COLO668 (cell line): Measurements from ENCODE around the gene DCTN3.

ENCODE experiments used
- DNase-seq: peaks from one replicate; lab custom pipeline; 2025; ENCODE audit not compliant: unreplicated experiment; lab: John Stamatoyannopoulos, UW

Gene DCTN3

DNA sequence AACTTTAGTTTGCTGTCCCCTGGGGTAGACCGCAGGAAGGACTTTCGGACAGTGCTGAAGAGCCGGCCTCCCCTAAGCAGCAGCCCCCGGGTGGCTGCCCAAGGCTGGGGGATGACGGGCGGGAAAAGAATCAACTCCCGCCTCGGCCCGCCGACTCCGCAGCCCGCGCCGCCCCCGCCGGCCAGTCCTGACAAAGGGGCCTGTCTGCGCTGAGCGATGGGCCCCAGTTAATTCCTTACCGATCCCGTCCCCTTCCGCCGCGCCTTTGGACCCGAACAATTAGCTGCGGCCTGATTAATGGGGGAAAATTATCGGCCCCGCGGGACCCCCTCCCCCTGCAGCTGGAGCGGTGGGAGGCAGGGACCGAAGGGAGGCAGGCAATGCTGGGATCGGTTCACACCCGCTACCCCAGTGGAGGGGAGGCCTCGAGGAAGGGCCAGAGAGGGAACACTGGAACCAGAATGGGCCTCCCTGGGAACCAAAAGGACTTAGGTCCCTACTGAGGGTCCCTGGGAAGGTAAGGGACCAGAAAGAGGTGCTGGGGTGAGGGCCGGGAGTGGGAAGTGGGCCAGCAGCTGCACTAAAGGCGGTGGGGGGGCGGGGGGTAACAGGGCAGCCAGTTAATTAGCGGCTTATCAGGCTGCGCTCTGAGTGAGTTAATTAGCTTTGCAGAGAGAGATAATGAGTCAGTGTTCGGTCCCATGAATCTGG, 4.3 kb upstream of the DCTN3 start:
- no peak for DNase-seq

DNA sequence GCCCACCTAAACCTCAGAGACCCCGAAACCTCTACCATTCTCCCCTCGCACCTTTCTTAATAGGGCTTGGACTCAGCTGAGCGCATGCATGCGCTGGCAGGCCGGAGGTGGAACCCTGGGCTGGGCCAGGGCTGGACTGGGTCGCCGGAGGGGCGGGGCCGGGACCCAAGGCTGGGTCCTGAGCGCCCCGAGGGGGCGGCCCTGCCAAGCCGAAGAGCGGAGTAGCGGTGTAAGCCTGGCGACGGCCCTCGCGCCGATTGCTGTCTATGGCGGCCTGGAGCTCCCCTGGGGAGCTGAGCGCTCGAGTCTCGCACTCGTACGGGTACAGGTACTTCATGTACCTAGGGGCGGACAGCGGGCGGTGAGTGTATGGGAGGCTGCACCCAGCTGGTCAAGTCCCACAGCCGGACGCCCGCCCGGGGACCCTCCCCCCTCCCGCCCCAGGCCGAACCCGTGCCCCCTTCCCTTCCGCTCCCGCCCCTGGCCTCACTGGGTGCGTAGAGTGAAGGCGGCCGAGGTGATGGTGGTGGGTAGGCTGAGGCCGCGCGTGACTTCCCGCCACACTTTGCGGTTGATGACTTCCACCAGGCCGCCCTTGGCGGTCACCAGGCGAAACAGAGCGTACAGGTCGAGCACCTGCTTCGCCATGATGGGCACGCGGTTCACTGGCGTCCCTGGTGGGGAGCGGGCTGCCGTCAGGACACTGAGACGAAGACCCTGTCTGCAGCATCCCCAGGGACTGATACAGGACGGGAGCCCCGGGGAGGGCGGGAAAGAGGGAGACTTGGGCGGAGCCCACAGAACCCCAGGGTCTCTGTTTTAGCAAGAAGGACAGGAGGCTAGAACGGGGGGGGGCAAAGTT, 3.3 kb upstream of the DCTN3 start:
- no peak for DNase-seq

DNA sequence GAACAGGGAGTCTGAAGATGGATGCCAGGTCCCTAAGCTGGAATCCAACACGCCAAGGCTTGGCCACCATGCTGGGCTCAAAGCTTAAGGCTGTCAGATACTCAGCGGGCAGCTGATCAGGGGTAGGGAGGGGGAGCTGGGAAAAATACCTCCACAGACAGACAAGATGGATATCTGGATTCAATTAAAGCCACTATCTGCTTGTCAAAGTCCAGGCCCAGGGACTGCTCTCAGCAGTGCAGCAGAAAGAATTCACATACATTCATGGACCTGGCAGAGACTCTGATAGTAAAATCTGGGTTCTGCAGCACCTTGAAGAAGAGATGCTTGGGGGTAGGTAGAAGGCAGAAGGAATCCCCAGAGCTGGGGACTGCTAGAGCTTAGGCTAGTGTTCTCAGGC, 5.2 kb downstream of the DCTN3 start:
- no peak for DNase-seq

DNA sequence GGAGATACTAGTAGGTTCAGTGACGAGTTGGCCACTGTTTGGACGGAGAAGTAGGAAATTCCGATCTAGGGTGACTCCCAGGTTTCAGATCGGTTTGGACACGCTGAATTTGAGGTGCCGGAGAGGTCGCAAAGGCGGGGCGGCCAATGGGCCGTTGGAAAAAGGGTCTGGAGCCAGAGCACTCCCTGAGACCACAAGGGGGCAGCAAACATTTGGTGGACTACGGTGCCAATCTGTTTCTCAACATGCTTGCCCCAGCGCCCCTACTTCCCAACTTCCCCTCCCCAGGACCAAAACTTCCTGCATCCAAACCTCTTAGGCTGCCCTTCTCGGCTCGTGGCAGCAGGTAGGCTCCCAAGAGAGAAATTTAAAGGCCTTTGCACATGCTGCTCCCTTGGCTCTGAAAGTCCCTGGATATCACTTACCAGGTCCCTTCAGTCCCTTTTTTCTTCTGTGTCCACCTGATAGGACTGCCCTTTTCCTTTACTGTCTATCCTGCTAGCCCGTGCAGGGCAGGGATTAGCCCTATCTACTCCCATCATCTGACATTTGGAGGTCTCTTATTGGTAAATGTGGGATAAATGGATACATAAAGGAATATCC, 7.4 kb downstream of the DCTN3 start:
- peak; percentile 73 for DNase-seq

DNA sequence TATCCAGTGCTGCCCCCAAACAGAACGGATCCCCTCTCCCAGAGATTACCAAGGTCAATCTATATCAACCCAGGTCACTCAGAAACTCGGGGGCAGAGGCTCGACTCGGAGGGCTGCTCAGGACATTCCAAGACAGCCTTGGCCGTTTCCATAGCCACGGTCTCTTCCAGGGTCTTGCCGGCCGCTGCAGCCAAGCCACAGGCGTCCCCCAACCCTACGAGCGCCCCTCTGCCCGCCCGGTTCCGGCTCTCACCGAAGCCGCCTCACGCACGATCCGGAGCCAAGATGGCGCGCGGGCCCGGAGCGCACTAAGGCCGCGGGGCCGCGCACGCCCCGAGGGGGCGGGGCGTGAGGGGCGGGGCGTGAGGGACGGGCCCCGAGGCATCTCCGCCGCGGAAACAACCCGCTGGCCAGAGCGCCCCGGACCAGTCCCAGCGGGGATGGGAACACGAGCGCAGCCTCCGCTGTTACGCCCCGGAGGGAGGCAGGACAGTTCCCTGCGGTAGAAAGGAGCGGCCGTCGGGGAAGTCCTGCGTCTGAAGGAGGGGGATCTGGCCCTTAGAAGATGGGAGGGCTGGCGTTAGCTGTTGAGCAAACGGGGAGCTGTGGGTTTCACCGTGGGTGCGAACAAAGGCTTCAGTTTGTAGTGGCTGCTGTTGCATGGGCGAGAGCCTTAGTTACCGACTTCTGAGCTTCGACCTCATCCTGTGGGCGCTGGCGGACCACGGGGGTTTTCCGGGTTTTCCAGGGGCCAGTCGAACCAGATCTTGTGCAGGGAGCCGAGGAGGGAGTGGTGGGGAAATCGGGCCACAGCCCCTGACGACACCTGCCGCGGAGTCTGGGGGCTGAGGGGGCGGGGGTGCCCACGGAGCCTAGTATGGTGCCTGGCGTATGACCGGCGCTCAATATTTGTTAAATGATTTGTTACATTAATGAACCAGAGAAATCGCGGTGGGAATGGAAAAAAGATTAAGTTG, 8.2 kb downstream of the DCTN3 start, which contains the start of gene RPP25L:
Gene RPP25L (minus strand): TSS at position 287 of the 977 bp plus-strand sequence. CDS start 801 bp downstream, outside the sequence.
- DNase-seq: peak; percentile 94

DNA sequence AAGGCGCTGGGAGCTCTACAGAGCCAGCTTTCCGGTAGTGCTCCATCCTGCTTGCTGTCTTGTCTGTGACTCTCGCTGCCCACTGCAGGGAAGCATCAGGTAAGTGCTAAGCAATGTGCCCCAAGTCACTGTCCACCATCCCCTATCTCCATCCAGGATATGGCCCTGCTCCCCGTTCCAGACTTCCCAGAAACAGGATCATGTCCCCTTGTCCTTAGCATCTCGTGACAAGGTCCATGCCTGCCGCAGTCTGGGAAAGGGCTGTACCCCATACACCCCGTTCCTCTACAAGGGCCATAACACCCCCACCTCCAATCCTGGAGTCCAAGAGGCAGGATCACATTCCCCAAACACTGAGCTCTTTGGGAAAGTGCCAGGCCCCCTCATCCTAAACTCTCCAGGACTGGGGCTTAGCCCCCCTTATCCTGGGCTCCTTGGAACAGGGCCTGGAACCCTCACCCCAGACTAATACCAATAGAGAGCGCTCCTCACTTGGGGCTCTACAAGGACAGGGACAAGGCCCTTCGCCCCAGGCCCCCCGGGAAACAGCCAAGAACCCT, 9.0 kb downstream of the DCTN3 start:
- DNase-seq: no peak

DNA sequence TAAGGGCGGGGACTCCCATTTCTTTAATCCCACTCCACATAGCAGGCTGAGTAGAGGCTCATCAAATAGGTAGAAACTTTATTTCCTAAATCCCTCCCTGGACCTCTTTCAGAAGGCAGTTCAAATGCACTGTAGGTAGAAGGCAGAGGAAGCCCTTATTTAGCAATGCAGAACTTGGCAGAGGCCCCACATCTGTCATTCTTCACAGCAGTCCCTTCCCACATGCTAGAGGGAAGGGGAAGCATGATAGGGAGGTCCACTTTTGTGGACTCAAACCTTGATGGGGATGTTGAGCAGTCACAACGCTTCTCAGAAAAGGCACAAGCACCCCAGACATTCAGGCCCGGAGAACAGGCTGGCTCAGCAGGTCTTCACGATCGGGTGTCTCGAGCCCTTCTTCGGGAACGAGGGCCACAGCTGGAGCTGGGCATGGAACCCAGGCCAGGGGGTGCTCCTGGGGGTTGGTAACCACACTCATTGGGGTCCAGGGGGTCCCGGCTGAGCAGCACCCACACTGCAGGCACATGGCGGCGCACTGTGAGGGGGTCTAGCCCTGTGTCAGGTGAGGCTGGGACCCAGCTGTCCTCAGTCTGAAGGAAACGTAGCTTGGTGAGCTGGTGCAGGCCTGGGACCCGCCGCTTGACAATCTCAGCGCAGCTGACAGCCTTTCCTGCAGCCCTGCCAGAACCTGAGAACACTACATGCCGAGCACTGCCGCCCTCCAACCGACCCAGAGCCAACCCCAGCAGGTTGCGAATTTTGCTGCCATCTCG, 9.7 kb downstream of the DCTN3 start:
- DNase-seq: no peak

DNA sequence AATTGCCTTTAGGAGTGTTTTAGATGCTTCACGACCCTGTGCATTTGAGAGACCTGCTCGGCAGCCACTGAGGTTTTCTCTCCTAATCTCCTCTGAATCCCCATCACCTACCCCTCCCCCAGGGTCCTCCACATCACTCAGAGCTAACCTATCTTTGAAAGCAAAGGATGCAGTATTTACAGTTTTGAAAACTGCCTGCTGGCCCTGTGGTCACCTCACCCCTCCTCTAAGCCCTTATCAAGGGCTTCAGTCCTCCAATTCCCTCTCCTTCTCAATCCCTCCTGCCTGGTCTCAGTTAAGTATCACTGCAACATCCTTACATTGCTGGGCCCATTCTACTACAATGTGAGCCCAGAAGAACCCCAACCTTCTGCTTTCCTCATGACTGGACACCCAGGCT, 13.0 kb downstream of the DCTN3 start:
- no peak for DNase-seq

DNA sequence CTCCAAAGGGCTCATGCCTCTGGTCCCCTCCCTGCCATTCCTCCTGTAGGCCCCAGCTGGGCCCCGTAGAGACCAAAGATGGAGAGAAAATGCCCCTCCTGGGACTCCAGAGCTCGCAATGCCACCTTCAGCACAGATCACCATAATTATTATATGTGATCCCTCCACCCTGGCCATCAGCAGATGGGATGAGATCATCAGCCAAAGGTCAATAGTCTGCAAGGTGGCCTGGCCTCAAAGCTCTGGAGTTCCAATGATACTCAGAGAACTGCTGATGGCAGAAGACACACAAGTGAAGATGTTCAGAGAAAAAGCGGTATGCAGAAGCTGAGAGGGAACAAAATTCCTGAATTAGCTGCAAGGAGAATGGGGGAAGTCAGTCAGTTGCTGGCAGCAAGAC, 13.4 kb downstream of the DCTN3 start:
- peak; percentile 34 for DNase-seq

DNA sequence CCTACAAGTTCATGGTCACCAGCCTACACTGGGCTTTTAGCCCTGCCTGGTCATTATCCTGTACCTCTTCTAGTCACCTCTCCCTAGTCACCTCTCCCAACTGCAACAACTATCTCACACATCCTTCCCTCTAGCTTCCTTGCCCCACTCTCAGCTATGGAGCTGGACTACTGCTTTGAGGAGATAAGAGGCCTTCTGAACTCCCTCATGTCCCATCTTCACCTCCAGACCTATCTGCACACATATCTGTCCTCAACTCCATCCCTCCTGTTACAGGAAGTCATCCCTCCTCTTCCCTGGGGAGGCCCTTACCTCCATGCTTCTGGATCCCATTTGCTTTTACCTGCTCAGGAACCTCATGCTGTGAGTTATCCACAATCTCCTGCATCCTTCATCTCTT, 14.1 kb downstream of the DCTN3 start:
- no peak for DNase-seq

DNA sequence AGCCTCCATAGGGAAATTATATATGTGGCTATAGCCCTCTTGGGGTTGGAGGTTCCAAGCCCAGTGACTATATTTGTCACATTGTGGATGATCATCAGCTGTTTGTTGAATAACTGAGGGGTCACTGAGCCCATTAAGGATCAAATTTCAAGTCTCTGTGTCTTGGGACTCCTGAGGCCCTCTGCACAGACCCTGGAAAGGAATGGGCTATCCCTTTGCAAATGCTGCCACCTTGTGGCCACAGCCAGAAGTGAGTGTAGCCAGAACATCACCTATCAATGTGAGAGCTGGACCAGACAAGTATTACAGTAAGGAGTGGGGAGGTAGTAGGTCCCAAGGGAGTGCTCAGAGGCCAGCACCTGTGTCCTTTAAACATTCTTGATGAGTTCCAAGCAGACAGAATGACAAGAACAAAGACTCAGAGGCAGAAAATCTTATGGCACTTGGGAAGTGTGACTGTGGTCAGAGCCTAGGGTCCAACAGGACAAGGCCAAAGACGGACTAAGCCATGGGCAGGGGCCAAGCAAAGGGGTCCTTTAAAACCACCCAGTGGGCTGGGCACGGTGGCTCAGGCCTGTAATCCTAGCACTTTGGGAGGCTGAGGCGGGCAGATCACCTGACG, 16.6 kb downstream of the DCTN3 start:
- peak; percentile 74 for DNase-seq

DNA sequence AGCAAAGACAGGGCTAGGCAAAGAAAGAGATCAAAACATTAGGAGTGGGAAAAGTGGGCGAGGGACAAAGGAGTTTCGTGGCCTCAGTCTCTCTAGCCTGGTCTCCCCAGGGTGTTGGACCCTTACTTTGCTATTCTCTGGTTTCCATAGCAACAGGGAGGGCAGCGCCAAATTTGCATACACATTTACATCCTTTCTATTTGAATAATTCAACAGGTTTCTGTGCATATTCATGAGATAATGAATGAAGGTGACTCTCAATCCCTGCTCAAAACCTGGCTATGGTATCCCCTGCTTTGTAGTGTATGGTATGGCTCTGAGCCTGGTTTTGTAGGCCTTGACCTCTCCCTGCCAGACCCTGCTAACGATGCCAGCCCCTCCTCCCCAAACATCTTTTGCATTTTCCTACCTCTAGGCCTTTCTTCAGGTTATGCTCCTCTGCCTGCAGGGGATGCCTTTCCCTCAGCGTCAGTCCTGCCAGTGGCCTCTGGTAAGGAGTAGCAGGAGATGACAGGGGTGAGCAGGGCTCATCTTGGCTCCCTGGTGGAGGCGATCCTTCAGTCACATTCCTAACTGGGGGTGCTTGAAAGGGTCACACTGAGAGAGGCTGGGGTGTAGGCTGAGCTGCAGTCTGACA, 18.2 kb downstream of the DCTN3 start:
- DNase-seq: no peak

DNA sequence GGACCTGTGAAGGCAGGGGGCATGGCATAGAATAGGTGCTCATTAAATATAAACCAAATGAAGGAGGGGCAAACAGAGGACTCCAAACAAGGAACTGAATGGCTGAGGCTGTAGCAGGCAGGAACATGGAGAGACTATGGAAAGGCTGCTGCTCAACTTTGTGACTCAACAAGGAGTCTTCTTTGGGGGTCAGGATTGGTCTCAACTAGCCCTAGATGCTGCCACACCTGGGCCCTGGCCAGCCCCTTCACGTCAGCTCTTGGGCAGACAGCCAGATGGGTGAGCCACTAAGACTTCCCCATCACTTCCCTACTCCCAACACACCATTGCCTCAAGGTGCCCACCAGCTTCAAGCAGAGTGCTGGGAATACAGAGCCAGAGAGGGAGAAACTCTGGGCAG, 19.4 kb downstream of the DCTN3 start:
- no peak for DNase-seq

DNA sequence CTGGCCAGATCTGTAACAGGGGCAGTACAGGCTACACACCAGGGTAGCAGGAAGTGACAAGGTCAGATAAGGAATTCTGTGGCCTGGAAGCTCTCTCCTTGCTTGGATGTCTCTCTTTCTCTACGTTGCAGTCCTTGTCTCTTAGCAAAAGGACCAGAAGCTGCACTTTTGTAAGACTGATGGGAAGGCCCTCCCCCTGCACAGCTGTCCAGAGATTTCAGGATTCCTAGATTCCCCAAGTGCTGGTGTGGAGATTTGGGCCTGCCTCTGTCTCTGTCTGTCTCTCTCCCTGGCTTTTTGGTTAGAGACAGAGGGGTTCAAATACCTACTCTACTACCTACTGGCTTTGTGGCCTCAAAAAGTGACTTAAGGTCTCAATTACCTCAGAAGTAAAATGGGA, 20.7 kb downstream of the DCTN3 start:
- DNase-seq: no peak

DNA sequence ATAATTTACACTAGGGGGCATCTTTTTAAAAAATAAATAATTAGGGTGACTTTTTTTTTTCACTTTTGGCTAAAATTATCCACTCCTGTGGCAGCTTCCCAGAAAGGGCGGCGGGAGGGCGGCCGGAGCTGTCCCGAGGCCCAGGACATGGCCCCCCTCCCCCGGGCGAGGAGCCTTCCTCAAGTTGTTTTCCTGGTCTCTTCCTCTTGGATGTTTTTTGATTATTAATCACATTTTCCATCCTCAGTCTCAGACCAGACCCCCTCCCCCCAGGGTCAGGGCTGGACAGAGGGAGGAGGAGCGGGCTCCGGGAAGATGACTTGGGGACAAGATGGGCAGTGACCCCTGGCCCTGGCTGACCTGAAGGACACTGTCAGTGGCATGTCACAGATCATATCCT, 26.1 kb downstream of the DCTN3 start:
- no peak for DNase-seq

DNA sequence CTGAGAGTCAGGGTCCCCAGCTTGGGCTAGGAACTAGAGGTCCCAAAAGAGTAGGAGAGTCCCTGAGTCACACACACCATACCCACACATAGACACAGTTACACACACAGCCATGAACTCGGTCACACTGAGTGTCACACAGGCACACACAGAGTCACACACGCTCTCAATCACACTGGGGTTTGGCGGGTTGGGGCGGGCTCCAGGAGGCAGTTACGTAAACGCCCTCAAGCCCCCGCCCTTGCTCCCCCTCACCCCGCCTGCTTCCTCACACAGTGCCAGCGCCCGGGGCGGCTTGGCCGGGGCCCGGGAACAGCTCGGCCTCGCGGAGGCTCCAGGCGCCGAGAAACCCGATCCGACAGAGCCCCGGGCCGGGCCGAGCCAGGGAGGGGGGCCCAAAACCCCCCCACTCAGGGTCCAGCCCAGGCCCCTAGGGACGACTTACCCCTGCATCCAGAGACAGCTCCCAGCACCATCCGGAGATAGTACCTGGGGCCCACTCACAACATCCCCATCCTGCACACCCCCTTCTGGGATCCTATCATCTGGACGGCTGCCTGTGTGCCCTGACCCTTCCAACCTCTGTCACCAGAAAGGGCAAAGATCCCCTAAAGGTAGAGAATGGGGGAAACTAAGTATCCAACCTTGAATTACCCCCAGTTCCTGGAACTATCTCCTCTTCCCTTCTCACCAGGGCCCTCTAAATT, 27.2 kb downstream of the DCTN3 start:
- DNase-seq: peak; percentile 17

DNA sequence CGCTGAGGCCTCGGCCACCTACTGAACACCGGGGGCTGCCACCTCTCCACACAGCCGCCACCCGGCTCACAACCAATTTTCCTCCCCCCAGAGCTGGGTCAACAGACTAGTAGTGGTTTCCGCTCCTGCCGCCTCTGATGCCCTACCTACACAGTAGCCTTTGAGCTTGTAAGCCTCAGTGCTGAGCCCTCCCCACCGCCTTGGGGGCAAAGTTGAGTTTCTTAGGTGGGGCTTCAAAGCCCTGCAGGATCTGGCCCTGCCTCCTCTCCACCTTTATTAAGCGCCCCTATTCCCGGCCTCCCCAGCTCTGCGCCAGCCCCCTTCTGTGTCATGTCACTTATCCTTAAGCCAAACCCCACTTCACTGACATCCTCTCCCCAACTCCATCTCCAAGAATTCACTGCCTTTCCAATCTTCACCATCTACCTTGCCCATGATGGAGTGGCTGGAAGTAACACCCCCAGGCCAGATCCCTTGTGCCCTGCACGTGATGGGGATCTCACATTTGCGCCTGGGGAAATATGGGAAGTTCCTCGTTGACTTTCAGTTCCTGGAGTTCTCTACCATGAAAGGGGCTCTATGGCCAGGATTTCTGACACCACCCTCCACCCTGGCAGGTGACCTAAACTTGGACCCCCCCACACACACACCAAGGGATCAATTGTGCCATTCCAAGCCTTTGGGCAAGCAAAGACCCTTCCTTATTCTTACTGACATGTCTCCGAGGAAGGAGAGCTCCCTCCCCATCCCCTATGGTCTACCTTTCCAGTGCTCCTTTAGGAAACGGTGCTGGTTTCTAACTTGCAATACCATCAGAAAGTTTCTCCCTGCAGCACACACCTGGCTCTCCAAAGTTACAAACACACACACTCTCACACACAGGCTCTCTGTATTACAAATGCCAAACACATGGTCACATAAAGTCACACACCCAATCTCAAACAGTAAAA, 28.1 kb downstream of the DCTN3 start:
- no peak for DNase-seq
